Amniotic stem cell (primary cell): ENCODE measurements around the gene CFAP43.
A peak's percentile ranks its signal among the peaks of the same experiment; 100 is the strongest.
"Not testable (repeated sequence)": the region's sequence is repeated elsewhere in the genome, so short reads cannot be mapped to it uniquely, and the experiment has no call there.

ENCODE experiments used
- DNase-seq: peaks from one replicate; lab custom pipeline; 2025; lab: John Stamatoyannopoulos, UW

CFAP43 gene

GRCh38 chr10:104255311-104255981 lies 23.3 kb upstream of the CFAP43 start:
- no peak for DNase-seq

- DNase-seq = peak; percentile 38
Observed at GRCh38 chr10:104254493-104255310, 22.5 kb upstream of the CFAP43 start, which contains the start of gene GSTO1. Gene GSTO1 (plus strand): TSS chr10:104254892. CDS start chr10:104254929, 37 bp downstream.

- no peak for DNase-seq
Observed at GRCh38 chr10:104253606-104254410, 21.6 kb upstream of the CFAP43 start.

- DNase-seq = no peak
Observed at GRCh38 chr10:104253106-104253505, 20.9 kb upstream of the CFAP43 start.

GRCh38 chr10:104252368-104252767 lies 20.2 kb upstream of the CFAP43 start:
- DNase-seq = no peak

GRCh38 chr10:104251443-104251842 lies 19.3 kb upstream of the CFAP43 start:
- no peak for DNase-seq

GRCh38 chr10:104250371-104250770 lies 18.2 kb upstream of the CFAP43 start:
- no peak for DNase-seq

GRCh38 chr10:104248931-104249330 lies 16.8 kb upstream of the CFAP43 start:
- not testable (repeated sequence) for DNase-seq

- no peak for DNase-seq
Observed at GRCh38 chr10:104247513-104248146, 15.5 kb upstream of the CFAP43 start.

GRCh38 chr10:104246976-104247375 lies 14.8 kb upstream of the CFAP43 start:
- peak; percentile 12 for DNase-seq

- DNase-seq = no peak
Observed at GRCh38 chr10:104245066-104245632, 13.0 kb upstream of the CFAP43 start.

- DNase-seq = no peak
Observed at GRCh38 chr10:104243512-104243911, 11.3 kb upstream of the CFAP43 start.

- DNase-seq = not testable (repeated sequence)
Observed at GRCh38 chr10:104243009-104243408, 10.8 kb upstream of the CFAP43 start.

- no peak for DNase-seq
Observed at GRCh38 chr10:104242545-104242944, 10.4 kb upstream of the CFAP43 start.

- DNase-seq = no peak
Observed at GRCh38 chr10:104240078-104240477, 7.9 kb upstream of the CFAP43 start.

GRCh38 chr10:104235801-104236200 lies 3.6 kb upstream of the CFAP43 start:
- DNase-seq = no peak

- no peak for DNase-seq
Observed at GRCh38 chr10:104234934-104235333, 2.8 kb upstream of the CFAP43 start.

GRCh38 chr10:104233817-104234216 lies 1.7 kb upstream of the CFAP43 start:
- DNase-seq = no peak

GRCh38 chr10:104232613-104233102 lies 494 bp upstream of the CFAP43 start:
- DNase-seq = no peak

- no peak for DNase-seq
Observed at GRCh38 chr10:104230490-104230889, 1.7 kb downstream of the CFAP43 start.

GRCh38 chr10:104223304-104223703 lies 8.9 kb downstream of the CFAP43 start:
- no peak for DNase-seq
